H1 (cell line): ENCODE measurements around the gene DDX60. TPM values are rescaled to one million over a fixed set of nuclear protein-coding genes. Genes with fewer than 3 reads are reported as not detected.

Source experiments
- CREB1 ChIP-seq: IDR thresholded peaks from 2 replicates; pipeline ENCODE4 v1.6.1; 2012; ENCODE audit warnings: inconsistent platforms
- CTCF ChIP-seq, 3 experiments: IDR thresholded peaks; 1 replicate in 2 of 3; 2 replicates in 1 of 3; pipeline versions ENCODE4 v1.5.1 to v1.6.1; 2011; ENCODE audit warnings: low read length in 3 of 3, mild to moderate bottlenecking in 3 of 3, inconsistent platforms in 2 of 3, low read depth in 1 of 3, moderate library complexity in 1 of 3; ENCODE audit not compliant: insufficient read depth in 1 of 3; ENCODE audit errors: control extremely low read depth in 1 of 3
- NANOG ChIP-seq: IDR thresholded peaks from 2 replicates; pipeline ENCODE4 v1.6.1; 2011; ENCODE audit warnings: low read length, low read depth, mild to moderate bottlenecking, inconsistent platforms; ENCODE audit not compliant: insufficient read depth, poor library complexity, severe bottlenecking
- SP2 ChIP-seq: IDR thresholded peaks from 2 replicates; pipeline ENCODE4 v1.6.1; 2012; ENCODE audit warnings: mild to moderate bottlenecking, low read length, inconsistent platforms
- polyA plus RNA-seq, 7 experiments: library from polyadenylated mRNA; depleted of rRNA in 3 of 7; stranded (reverse) in 5 of 7; unstranded in 2 of 7; fragments of >200 nt in 5 of 7; fragments of 200-250 nt in 2 of 7; gene quantifications; 1 replicate in 5 of 7; 2 replicates in 1 of 7; 4 replicates in 1 of 7; pipeline versions ENCODE4 v1.2.1 to v1.2.3, GENCODE V29; 2011 to 2013; ENCODE audit warnings: missing spikeins in 2 of 7, mixed read lengths in 2 of 7
- total RNA-seq: library from RNA; stranded (reverse); fragmentation: NEBNext Ultra II Directional; extraction: Animal tissue kit (Norgen Biotek cat#: 25700); gene quantifications from 2 replicates; pipeline ENCODE4 v1.2.1, GENCODE V29; 2021

DDX60 gene
- total and polyA plus RNA-seq, 2 of the 8 experiments (the other 6 are each of a cell fraction or from before 2014, with no cell fraction given): 1.00 to 1.6 TPM

- no peak for TF ChIP-seq SP2
- TF ChIP-seq CREB1: no peak
- no peak for TF ChIP-seq NANOG
- TF ChIP-seq CTCF (IDR thresholded peaks at IDR 0.05; ENCODE audit: control extremely low read depth in 1 of 3, insufficient read depth in 1 of 3, low read depth in 1 of 3, low read length in 3 of 3): no peak
Observed at GRCh38 chr4:168353746-168354145, 35.2 kb upstream of the DDX60 start (continued).
